Pancreas (tissue), 10 donors: ENCODE data around the gene TREH. TPM values are rescaled to one million over a fixed set of nuclear protein-coding genes. Genes with fewer than 3 reads are reported as not detected.
A peak's percentile ranks its signal among the peaks of the same experiment; 100 is the strongest.

Source experiments
- ATAC-seq, 4 donors: fragments of 200-7000 bp; cut with Tn5 transposase; one replicate each; pipeline versions ENCODE4 v1.8.0 to v1.9.1; 2020; ENCODE audit warnings: mild to moderate bottlenecking in 4 of 4, moderate library complexity in 4 of 4
- DNase-seq, 6 donors: peaks; one replicate each; pipeline ENCODE4 v3.0.0-alpha.2; 2020
- FAIRE-seq: peaks from 2 replicates; lab custom pipeline; 2012; peaks lifted over from hg19 to GRCh38; lab: Jason Lieb, UNC
- H3K27ac ChIP-seq, 4 donors: fragments of 200-600 bp; sonication (generic); 1 replicate in 3 of 4; 2 replicates in 1 of 4; pipeline versions ENCODE4 v1.5.0 to v1.8.0; 2020
- H3K27me3 ChIP-seq, 4 donors: fragments of 200-600 bp; one replicate each; pipeline ENCODE4 v1.8.0; 2021
- H3K36me3 ChIP-seq, 3 donors: fragments of 200-600 bp; sonication (generic) in 1 of 3; one replicate each; pipeline versions ENCODE4 v1.5.0 to v1.8.0; 2020 to 2021
- H3K4me1 ChIP-seq, 3 donors: fragments of 200-600 bp; one replicate each; pipeline ENCODE4 v1.8.0; 2021
- H3K4me3 ChIP-seq, 4 donors: fragments of 200-600 bp; sonication (generic) in 2 of 4; one replicate each; pipeline versions ENCODE4 v1.5.0 to v1.8.0; 2020 to 2021
- H3K9me3 ChIP-seq, 4 donors: fragments of 200-600 bp; one replicate each; pipeline ENCODE4 v1.8.0; 2021
- WGBS, 2 donors: extraction: QIAGEN DNeasy Blood & Tissue Kit; methylation state at CpG; one replicate each; pipeline ENCODE4 v1.1.7; 2013; 5-methylcytosine and 5-hydroxymethylcytosine counted together
- intact Hi-C, 3 donors: fragments of 100-400 bp; cut with DNase I; formaldehyde crosslinking; loops; one replicate each; pipeline versions ENCODE4 v1.11.1 to v1.14.2; 2022
- polyA plus RNA-seq, 2 donors: library from polyadenylated mRNA; stranded (reverse); fragments of 200-250 nt; gene quantifications; one replicate each; pipeline ENCODE4 v1.2.3, GENCODE V29; 2013
- total RNA-seq, 6 donors: library from RNA; stranded (reverse); fragmentation: NEBNext Ultra II Directional in 4 of 6; extraction: Animal tissue kit (Norgen Biotek cat#: 25700) in 4 of 6; gene quantifications; one replicate each; pipeline versions ENCODE4 v1.2.1 to v1.2.4, GENCODE V29; 2021 to 2023
- TF ChIP-seq, protein P1 (sequence below), 4 donors: fragments of 200-600 bp; sonication (generic) in 3 of 4; IDR thresholded peaks; one replicate each; pipeline versions ENCODE4 v1.5.0 to v1.8.0; 2021; ENCODE audit warnings: antibody characterized with exemption in 4 of 4
- donor health status: healthy with polysubstance abuse.
- donor health status: DM: no; HTN: no; CAD: no; lungs with moderate emphysema.
- donor health status: DM: no; HTN: no; CAD: no.
- donor health status: control.
- donor health status: control.
- donor health status: Bipolar disorder and iron deficiency.
- donor health status: DM: yes; HTN: yes; CAD: no.
- donor health status: DM: no; HTN: no; CAD: no.
- donor health status: DM: no; HTN: no; CAD: no.
- donor health status: DM: yes; HTN: yes; CAD: no.

Gene TREH
- total and polyA plus RNA-seq, 8 donors, result 0.14 to 4.7 (median 1.0) TPM

DNA sequence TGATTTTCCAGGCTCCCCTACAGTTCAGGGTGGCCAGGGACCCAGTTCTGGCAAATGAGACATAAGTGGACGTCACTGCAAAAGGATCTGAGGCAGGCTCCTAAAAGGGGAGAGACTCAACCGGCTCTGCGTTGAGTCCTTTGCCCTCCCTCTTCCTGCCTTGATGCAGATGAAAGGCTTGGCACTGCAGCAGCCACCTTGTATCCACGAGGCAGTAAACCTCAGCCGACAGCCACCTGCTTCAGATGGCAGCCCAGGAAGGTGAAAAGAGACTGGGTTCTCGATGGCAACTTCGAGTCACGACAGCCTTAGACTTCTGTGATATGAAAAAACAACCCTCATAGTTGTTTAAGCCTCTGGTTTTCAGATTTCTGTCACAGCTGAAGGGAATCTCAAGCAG is 14.7 kb upstream of the TREH start:
- no peak for ATAC-seq
- H3K27ac ChIP-seq, result no peak overlapping the region
- TF ChIP-seq, protein P1, sequence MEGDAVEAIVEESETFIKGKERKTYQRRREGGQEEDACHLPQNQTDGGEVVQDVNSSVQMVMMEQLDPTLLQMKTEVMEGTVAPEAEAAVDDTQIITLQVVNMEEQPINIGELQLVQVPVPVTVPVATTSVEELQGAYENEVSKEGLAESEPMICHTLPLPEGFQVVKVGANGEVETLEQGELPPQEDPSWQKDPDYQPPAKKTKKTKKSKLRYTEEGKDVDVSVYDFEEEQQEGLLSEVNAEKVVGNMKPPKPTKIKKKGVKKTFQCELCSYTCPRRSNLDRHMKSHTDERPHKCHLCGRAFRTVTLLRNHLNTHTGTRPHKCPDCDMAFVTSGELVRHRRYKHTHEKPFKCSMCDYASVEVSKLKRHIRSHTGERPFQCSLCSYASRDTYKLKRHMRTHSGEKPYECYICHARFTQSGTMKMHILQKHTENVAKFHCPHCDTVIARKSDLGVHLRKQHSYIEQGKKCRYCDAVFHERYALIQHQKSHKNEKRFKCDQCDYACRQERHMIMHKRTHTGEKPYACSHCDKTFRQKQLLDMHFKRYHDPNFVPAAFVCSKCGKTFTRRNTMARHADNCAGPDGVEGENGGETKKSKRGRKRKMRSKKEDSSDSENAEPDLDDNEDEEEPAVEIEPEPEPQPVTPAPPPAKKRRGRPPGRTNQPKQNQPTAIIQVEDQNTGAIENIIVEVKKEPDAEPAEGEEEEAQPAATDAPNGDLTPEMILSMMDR (IDR thresholded peaks at IDR 0.05), result no peak

DNA sequence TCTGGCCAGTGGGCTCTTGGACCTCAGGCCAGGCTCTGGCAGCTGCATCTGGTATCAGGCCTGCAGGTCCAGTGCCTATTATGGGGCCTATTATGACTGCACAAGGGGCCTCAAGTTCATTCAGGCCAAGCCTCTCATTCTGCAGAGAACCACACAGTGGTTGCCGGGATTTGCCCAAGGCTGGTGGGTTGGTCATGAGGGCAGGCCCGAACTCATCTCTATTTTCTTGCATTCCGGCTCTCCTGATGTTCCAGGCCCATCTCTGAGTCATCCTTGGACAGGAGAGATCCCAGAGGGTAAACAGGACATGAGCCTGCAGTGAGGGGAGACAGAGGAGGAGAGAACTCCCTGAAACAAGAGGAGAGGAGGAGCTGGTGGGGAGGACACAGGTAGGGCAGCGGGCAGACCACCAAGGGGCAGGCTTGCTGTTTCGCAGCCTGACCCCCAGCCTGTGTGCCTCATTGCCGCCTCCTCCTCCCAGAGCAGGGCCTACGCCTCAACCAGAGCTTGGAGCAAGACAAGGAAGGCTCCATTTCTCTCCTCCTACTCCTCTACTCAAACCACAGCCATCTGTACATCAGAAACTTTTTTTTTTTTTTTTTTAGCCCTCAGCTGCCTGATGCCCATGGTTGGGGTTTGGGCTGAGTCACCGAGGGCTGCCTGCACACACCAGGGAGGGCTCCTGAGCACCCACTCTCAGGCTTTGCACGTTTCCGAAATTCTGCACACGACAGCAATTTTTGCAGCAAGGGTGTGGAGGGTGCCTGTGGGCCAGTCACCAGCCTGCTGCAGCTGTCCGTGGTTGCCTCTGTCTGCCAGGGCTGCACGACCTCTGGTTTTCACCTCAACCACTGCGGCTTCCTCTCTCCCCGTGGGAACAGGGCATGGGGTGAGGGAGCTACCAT is 12.7 kb upstream of the TREH start:
- ATAC-seq, result no peak
- DNase-seq, result no peak
- H3K4me1 ChIP-seq, result no peaks in the 10 kb centered on the region
- no peaks in the 10 kb centered on the region for H3K9me3 ChIP-seq
- no peak overlapping the region for H3K4me3 ChIP-seq
- TF ChIP-seq, protein P1 (IDR thresholded peaks at IDR 0.05), result no peak
- intact Hi-C loops, result loop anchor here in 2 of 3 donors (5.0 to 10.0 kb wide), 2 partner anchors 263 to 265 kb away; partner anchors contain the start of gene UPK2 (in 2 of the 2)
- H3K27me3 ChIP-seq, result no peaks in the 10 kb centered on the region
- H3K27ac ChIP-seq, result no peak overlapping the region
- FAIRE-seq, result no peak
- WGBS, 2 donors, result 78 to 85% methylated on average over 15 of the region's 15 CpGs
- no peaks in the 10 kb centered on the region for H3K36me3 ChIP-seq

More for the DNA sequence above, 14.7 kb upstream of the TREH start:
- Histone ChIP-seq H3K27me3 (no peaks in the 10 kb centered on the region), H3K4me1 (no peaks in the 10 kb centered on the region), H3K4me3 (no peak overlapping the region), H3K9me3 (no peaks in the 10 kb centered on the region), H3K36me3 (no peaks in the 10 kb centered on the region)
- FAIRE-seq (no peak), DNase-seq (no peak)
- intact Hi-C loops, result loop anchor here in 2 of 3 donors (5.0 to 10.0 kb wide), 2 partner anchors 261 to 263 kb away; partner anchors contain the start of gene UPK2 (in 2 of the 2)
- 87 to 88% methylated on average over 8 of the region's 8 CpGs for WGBS, 2 donors

DNA sequence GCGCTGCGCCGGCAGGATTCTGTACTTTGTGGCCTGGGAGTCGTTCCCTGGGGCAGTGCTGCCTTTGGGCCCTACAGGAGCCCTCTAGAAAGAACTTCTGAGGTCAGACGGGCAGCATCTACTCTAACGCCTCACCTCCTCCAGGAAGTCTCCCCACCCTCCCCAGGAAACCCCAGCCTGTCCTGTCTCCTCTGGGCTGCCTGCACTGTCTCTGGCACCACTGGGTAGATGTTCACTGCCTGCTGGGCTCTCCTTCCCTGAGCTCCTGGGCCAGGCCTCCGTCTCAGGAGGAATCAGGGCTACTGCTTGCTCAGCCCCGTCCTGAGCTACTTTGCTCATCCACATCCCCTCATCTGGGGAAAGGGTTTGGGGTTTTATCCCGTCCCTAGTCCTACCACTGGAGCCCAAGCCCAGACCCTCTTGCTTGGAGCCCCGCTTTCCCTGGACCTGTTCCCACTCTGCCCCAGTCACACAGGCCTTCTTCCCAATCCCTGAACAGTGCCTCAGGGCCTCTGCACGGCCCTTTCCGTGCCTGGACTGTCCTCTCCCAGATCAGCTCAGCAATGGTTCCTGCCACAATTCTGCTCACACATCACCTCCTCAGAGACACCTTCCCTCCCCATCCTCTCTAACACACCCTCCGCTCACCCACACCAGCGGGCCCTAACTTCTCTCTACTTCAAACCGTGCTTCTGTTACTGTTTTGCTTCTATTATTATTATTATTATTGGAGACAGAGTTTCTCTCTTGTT is 11.3 kb upstream of the TREH start:
- no peaks in the 10 kb centered on the region for H3K27me3 ChIP-seq
- ATAC-seq, result no peak
- TF ChIP-seq, protein P1 (IDR thresholded peaks at IDR 0.05), result no peak
- WGBS, 2 donors, result 79 to 82% methylated on average over 15 of the region's 15 CpGs
- H3K4me1 ChIP-seq, result no peaks in the 10 kb centered on the region
- intact Hi-C loops, result loop anchor here in 2 of 3 donors (5.0 to 10.0 kb wide), 2 partner anchors 264 to 267 kb away; partner anchors contain the start of gene UPK2 (in 2 of the 2)
- H3K9me3 ChIP-seq, result no peaks in the 10 kb centered on the region
- H3K4me3 ChIP-seq, result no peak overlapping the region
- no peaks in the 10 kb centered on the region for H3K36me3 ChIP-seq
- peak overlapping the region in 3 of 4 donors; percentile 42 to 94 (median 85) for H3K27ac ChIP-seq
- no peak for FAIRE-seq
- peak in 1 of 6 donors; percentile 29 for DNase-seq

DNA sequence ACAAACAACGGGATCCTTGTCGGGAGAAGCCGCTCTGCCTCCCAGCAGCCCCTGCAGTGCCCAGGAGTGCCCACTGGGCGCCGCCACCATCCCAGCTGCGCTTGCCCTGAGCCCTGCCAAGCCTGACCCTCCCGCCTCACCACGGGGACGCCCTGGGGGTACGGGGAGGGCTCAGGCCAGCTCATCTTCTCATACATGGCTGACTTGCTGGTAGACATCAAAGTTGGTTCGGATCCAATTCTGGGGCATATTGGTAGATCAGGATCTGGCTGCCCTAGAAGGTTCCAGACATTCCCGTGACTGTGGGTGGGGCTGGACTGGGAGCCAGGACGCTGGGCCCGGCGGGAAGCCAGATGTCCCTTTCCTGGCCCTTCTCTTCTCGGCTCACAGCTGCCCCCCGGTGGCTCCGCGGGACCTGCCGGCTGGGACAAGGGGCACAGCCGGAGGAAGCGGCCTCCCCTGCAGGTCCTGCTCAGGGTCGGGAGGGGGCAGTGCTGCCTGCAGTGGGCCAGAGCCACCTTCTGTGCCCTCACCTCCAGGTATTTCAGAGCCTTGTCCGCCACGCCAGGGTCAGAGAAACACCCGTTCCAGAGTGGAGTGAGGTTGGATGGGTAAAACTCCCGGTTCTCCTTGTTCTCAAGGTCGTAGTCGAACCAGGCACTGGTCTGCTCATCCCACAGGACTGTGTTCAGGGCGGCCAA is 10.6 kb upstream of the TREH start:
- 4% methylated on average over 21 to 30 of the region's 30 CpGs for WGBS, 2 donors

More for the DNA sequence above, 10.6 kb upstream of the TREH start:
- peak; percentile 92 to 97 (median 93) for ATAC-seq
- Histone ChIP-seq H3K4me3 (peak overlapping the region; percentile 3 to 35 (median 24)), H3K36me3 (no peaks in the 10 kb centered on the region), H3K27ac (peak overlapping the region in 3 of 4 donors; percentile 61 to 94 (median 85)), H3K4me1 (no peaks in the 10 kb centered on the region), H3K27me3 (no peaks in the 10 kb centered on the region), H3K9me3 (no peaks in the 10 kb centered on the region)
- no peak for FAIRE-seq
- intact Hi-C loops, result loop anchor here in 2 of 3 donors (5.0 to 10.0 kb wide), 2 partner anchors 265 to 267 kb away; partner anchors contain the start of gene UPK2 (in 2 of the 2)
- peak; percentile 90 to 98 (median 98) for DNase-seq
- TF ChIP-seq, protein P1 (IDR thresholded peaks at IDR 0.05), result peak; percentile 74 to 90 (median 79)
